ENCODE data around the gene FMO1. TPM values are rescaled to one million over a fixed set of nuclear protein-coding genes. Genes with fewer than 3 reads are reported as not detected.

The FMO1 gene
- total RNA-seq, 1 experiment from 2014 or later: not detected

GRCh38 chr1:171266930-171267329 lies 18.6 kb downstream of the FMO1 start:
- Histone ChIP-seq H4K8ac (replicated peaks; ENCODE audit: insufficient read length, low read depth, low read length) (no peak overlapping the region), H3K56ac (ENCODE audit: insufficient read length, low read depth, low read length) (no peak overlapping the region), H4K5ac (ENCODE audit: insufficient read length, low read depth, low read length) (no peak overlapping the region), H2BK5ac (ENCODE audit: insufficient read length, low read length) (no peak overlapping the region), H3K27me3 (ENCODE audit: insufficient read depth, low read length) (no peaks in the 10 kb centered on the region), H3T11ph (ENCODE audit: low read length) (no peak overlapping the region), H3K79me1 (ENCODE audit: insufficient read depth, low read depth, low read length, poor library complexity, severe bottlenecking) (no peaks in the 10 kb centered on the region), H3K4me2 (ENCODE audit: insufficient read depth, insufficient read length, low read length) (no peak overlapping the region), H2BK12ac (ENCODE audit: insufficient read length, low read depth, low read length) (no peak overlapping the region), H3K9me3 (ENCODE audit: control insufficient read depth, low read depth, low read length) (no peaks in the 10 kb centered on the region), H3K23me2 (ENCODE audit: insufficient read length, low read depth, low read length, poor library complexity, severe bottlenecking) (no peaks in the 10 kb centered on the region), H3K27ac (ENCODE audit: insufficient read length, low read depth, low read length) (no peak overlapping the region), H4K20me1 (ENCODE audit: control insufficient read depth, insufficient read depth, insufficient read length) (no peaks in the 10 kb centered on the region), H3K79me2 (ENCODE audit: insufficient read depth, low read length) (no peaks in the 10 kb centered on the region), H3K4ac (ENCODE audit: low read depth, low read length) (no peak overlapping the region), H2AFZ (ENCODE audit: low read length) (no peak overlapping the region), H3K4me1 (ENCODE audit: insufficient read depth, low read length) (no peaks in the 10 kb centered on the region), H2BK20ac (ENCODE audit: low read depth, low read length, poor library complexity, severe bottlenecking) (no peak overlapping the region), H2AK5ac (ENCODE audit: insufficient read length, low read length) (no peak overlapping the region), H2BK120ac (ENCODE audit: low read depth, low read length, poor library complexity, severe bottlenecking) (no peak overlapping the region), H4K91ac (ENCODE audit: insufficient read length, low read depth, low read length) (no peak overlapping the region), H3K23ac (ENCODE audit: insufficient read length, low read depth, low read length) (no peak overlapping the region), H3K9ac (ENCODE audit: extremely low read depth, insufficient read length, low read length) (no peak overlapping the region), H3K14ac (ENCODE audit: insufficient read depth, low read length) (no peak overlapping the region), H2BK15ac (ENCODE audit: low read depth, low read length) (no peak overlapping the region), H3K18ac (ENCODE audit: insufficient read length, low read depth, low read length) (no peak overlapping the region)
- H3K4me3 Mint-ChIP-seq: no peak overlapping the region
- no peak overlapping the region for H3K27ac Mint-ChIP-seq
- DNase-seq: no peak
- no peaks in the 10 kb centered on the region for H3K27me3 Mint-ChIP-seq (ENCODE audit: low read depth)
- peaks cover 8 to 9% of the 10 kb centered on the region in 2 experiments for H3K4me1 Mint-ChIP-seq
- WGBS (ENCODE audit: extremely low coverage, insufficient read length, low lambda C conversion rate): no CpG with 5 or more reads among the region's 4 CpGs
- peaks cover 0 to 5% (median 3%) of the 10 kb centered on the region in 3 experiments; a peak in 2 of 7 replicates for H3K36me3 Mint-ChIP-seq (ENCODE audit: insufficient read depth in 1 of 3, low read depth in 3 of 3)
- H3K9me3 Mint-ChIP-seq: no peaks in the 10 kb centered on the region; a peak in 3 of 5 replicates
- TF ChIP-seq CTCF (conservative IDR thresholded peaks at IDR 0.05): peak; percentile 44; the same call in 2 of the 3 replicates

All from H9 (cell line).